ENCODE data around the gene NQO2.

- TF ChIP-seq CTCF (IDR thresholded peaks at IDR 0.05; ENCODE audit: poor library complexity) = no peak
- no peak for TF ChIP-seq EZH2 (IDR thresholded peaks at IDR 0.05; ENCODE audit: borderline replicate concordance)
These were observed 14.8 kb upstream of the NQO2 start for GRCh38 chr6:2984738-2985406.

Data from hepatocyte (in vitro differentiated cells).